HepG2 (cell line): ENCODE results near the gene RNASE13. TPM values are rescaled to one million over a fixed set of nuclear protein-coding genes. Genes with fewer than 3 reads are reported as not detected.

Experiments
- BHLHE40 ChIP-seq: IDR thresholded peaks from 2 replicates; pipeline ENCODE4 v1.6.1; 2011; ENCODE audit warnings: low read length, improper control_type of control experiment
- GABPA ChIP-seq, 2 experiments: IDR thresholded peaks; 2 replicates each; pipeline ENCODE4 v1.6.1; 2011 to 2016; ENCODE audit warnings: low read depth in 2 of 2, low read length in 1 of 2, missing biosample characterization in 1 of 2, missing genetic modification characterization in 1 of 2
- NFE2L1 ChIP-seq: sonication (generic); formaldehyde crosslinking; IDR thresholded peaks from 2 replicates; pipeline ENCODE4 v1.4.0; 2020; ENCODE audit warnings: missing genetic modification reagents, mild to moderate bottlenecking, borderline replicate concordance
- SOX6 ChIP-seq, 2 experiments: fragments of 450-650 bp in 1 of 2; sonication (generic) in 1 of 2; formaldehyde crosslinking in 1 of 2; IDR thresholded peaks; 2 replicates each; pipeline versions ENCODE4 v1.4.0 to v1.6.1; 2017 to 2020; ENCODE audit warnings: antibody characterized with exemption in 1 of 2, mild to moderate bottlenecking in 1 of 2, missing genetic modification reagents in 1 of 2
- SP140L ChIP-seq: sonication (generic); formaldehyde crosslinking; IDR thresholded peaks from 2 replicates; pipeline ENCODE4 v1.4.0; 2020; ENCODE audit warnings: missing genetic modification reagents, borderline replicate concordance
- SRSF1 ChIP-seq: fragments of 200-400 bp; formaldehyde crosslinking; optimal IDR thresholded peaks from 2 replicates; pipeline ENCODE3; 2017; ENCODE audit warnings: mild to moderate bottlenecking, low read depth, low read length, moderate library complexity
- ZFP36 ChIP-seq: fragments of 150-350 bp; IDR thresholded peaks from 2 replicates; pipeline ENCODE4 v1.6.1; 2018; ENCODE audit warnings: borderline replicate concordance, low read length, low read depth; ENCODE audit not compliant: partially characterized antibody
- ZNF230 ChIP-seq: sonication (generic); formaldehyde crosslinking; IDR thresholded peaks from 2 replicates; pipeline ENCODE4 v1.4.0; 2020; ENCODE audit warnings: mild to moderate bottlenecking, missing genetic modification reagents
- polyA plus RNA-seq, 8 experiments: library from polyadenylated mRNA; depleted of rRNA in 3 of 8; stranded (reverse) in 7 of 8; unstranded in 1 of 8; fragments of >200 nt; fragmentation: Illumina TruSeq in 4 of 8; extraction: Trizol in 4 of 8; gene quantifications; 2 replicates each; pipeline versions ENCODE4 v1.2.1 to v1.2.3, GENCODE V29; 2011 to 2016; ENCODE audit warnings: low read depth in 4 of 8, missing spikeins in 1 of 8, mixed read lengths in 1 of 8; ENCODE audit not compliant: insufficient read depth in 1 of 8
- total RNA-seq, 5 experiments: library from RNA; depleted of rRNA; stranded (reverse); fragments of >200 nt; fragmentation: Illumina TruSeq; extraction: Trizol; gene quantifications; 2 replicates each; pipeline ENCODE4 v1.2.3, GENCODE V29; 2016; ENCODE audit warnings: low read depth in 1 of 5
- TF ChIP-seq, protein P1 (sequence below): sonication (generic); formaldehyde crosslinking; IDR thresholded peaks from 2 replicates; pipeline ENCODE4 v1.4.0; 2020; ENCODE audit warnings: mild to moderate bottlenecking, missing genetic modification reagents, borderline replicate concordance
- TF ChIP-seq, protein P2 (sequence below): sonication (generic); formaldehyde crosslinking; IDR thresholded peaks from 2 replicates; pipeline ENCODE4 v1.8.1; 2023; ENCODE audit warnings: mild to moderate bottlenecking, missing genetic modification reagents
- TF ChIP-seq, protein P3 (sequence below): sonication (generic); formaldehyde crosslinking; IDR thresholded peaks from 2 replicates; pipeline ENCODE4 v1.8.0; 2022; ENCODE audit warnings: mild to moderate bottlenecking, missing genetic modification reagents
- TF ChIP-seq, protein P4 (sequence below): sonication (generic); formaldehyde crosslinking; IDR thresholded peaks from 2 replicates; pipeline ENCODE4 v1.4.0; 2020; ENCODE audit warnings: mild to moderate bottlenecking, missing genetic modification reagents
- TF ChIP-seq, protein P5 (sequence below): sonication (generic); formaldehyde crosslinking; IDR thresholded peaks from 2 replicates; pipeline ENCODE4 v1.4.0; 2020; ENCODE audit warnings: missing genetic modification reagents
- TF ChIP-seq, protein P6 (sequence below): sonication (generic); formaldehyde crosslinking; IDR thresholded peaks from 2 replicates; pipeline ENCODE4 v1.4.0; 2020; ENCODE audit warnings: mild to moderate bottlenecking, missing genetic modification reagents

Gene RNASE13
- total and polyA plus RNA-seq, 2 of the 13 experiments (the other 11 are each of a cell fraction or from before 2014, with no cell fraction given) = 1.0 TPM; not detected in 1

DNA sequence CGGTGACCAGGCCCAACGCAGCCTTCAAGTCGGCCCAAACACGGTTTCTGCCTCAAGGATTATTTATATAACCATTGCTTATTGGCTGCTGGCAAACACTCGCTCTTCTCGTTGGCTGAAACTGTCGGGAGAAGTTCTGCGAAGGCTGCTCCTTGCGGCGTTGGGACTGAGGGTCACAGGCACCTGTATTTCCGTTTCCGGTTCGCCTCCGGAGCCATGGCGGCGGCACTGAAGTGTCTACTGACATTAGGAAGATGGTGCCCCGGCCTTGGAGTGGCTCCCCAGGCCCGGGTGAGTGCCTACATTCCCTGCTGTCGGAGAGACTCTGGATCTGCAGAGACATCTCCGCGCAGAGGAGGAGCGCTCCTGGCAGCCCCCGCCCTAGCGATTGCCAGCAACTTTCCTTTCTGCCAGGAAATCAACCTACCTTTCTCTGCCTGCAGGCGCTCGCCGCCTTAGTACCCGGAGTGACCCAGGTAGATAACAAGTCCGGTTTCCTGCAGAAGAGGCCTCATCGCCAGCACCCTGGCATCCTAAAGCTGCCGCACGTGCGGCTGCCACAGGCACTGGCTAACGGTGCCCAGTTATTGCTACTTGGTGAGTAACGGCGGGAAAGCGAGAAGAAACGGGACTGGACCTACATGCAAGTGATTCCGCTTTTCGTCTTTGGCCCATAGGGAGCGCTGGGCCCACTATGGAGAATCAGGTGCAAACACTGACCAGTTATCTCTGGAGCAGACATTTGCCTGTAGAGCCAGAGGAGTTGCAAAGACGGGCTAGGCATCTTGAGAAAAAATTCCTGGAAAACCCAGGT is 44.6 kb downstream of the RNASE13 start, which contains the start of gene METTL17 (continued):
- TF ChIP-seq, protein P1, sequence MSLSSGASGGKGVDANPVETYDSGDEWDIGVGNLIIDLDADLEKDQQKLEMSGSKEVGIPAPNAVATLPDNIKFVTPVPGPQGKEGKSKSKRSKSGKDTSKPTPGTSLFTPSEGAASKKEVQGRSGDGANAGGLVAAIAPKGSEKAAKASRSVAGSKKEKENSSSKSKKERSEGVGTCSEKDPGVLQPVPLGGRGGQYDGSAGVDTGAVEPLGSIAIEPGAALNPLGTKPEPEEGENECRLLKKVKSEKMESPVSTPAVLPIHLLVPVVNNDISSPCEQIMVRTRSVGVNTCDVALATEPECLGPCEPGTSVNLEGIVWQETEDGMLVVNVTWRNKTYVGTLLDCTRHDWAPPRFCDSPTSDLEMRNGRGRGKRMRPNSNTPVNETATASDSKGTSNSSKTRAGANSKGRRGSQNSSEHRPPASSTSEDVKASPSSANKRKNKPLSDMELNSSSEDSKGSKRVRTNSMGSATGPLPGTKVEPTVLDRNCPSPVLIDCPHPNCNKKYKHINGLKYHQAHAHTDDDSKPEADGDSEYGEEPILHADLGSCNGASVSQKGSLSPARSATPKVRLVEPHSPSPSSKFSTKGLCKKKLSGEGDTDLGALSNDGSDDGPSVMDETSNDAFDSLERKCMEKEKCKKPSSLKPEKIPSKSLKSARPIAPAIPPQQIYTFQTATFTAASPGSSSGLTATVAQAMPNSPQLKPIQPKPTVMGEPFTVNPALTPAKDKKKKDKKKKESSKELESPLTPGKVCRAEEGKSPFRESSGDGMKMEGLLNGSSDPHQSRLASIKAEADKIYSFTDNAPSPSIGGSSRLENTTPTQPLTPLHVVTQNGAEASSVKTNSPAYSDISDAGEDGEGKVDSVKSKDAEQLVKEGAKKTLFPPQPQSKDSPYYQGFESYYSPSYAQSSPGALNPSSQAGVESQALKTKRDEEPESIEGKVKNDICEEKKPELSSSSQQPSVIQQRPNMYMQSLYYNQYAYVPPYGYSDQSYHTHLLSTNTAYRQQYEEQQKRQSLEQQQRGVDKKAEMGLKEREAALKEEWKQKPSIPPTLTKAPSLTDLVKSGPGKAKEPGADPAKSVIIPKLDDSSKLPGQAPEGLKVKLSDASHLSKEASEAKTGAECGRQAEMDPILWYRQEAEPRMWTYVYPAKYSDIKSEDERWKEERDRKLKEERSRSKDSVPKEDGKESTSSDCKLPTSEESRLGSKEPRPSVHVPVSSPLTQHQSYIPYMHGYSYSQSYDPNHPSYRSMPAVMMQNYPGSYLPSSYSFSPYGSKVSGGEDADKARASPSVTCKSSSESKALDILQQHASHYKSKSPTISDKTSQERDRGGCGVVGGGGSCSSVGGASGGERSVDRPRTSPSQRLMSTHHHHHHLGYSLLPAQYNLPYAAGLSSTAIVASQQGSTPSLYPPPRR (CRISPR knock-in tag) = 0 out of 2 replicates have a peak, but pooled peaks have one; percentile 32
- TF ChIP-seq, protein P2, sequence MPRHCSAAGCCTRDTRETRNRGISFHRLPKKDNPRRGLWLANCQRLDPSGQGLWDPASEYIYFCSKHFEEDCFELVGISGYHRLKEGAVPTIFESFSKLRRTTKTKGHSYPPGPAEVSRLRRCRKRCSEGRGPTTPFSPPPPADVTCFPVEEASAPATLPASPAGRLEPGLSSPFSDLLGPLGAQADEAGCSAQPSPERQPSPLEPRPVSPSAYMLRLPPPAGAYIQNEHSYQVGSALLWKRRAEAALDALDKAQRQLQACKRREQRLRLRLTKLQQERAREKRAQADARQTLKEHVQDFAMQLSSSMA (CRISPR knock-in tag) = peak; percentile 81; the same call in 1 of the 2 replicates
- no peak for TF ChIP-seq ZFP36
- TF ChIP-seq, protein P3, sequence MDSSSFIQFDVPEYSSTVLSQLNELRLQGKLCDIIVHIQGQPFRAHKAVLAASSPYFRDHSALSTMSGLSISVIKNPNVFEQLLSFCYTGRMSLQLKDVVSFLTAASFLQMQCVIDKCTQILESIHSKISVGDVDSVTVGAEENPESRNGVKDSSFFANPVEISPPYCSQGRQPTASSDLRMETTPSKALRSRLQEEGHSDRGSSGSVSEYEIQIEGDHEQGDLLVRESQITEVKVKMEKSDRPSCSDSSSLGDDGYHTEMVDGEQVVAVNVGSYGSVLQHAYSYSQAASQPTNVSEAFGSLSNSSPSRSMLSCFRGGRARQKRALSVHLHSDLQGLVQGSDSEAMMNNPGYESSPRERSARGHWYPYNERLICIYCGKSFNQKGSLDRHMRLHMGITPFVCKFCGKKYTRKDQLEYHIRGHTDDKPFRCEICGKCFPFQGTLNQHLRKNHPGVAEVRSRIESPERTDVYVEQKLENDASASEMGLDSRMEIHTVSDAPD (CRISPR knock-in tag) = peak; percentile 70; the same call in 1 of the 2 replicates
- TF ChIP-seq, protein P4, sequence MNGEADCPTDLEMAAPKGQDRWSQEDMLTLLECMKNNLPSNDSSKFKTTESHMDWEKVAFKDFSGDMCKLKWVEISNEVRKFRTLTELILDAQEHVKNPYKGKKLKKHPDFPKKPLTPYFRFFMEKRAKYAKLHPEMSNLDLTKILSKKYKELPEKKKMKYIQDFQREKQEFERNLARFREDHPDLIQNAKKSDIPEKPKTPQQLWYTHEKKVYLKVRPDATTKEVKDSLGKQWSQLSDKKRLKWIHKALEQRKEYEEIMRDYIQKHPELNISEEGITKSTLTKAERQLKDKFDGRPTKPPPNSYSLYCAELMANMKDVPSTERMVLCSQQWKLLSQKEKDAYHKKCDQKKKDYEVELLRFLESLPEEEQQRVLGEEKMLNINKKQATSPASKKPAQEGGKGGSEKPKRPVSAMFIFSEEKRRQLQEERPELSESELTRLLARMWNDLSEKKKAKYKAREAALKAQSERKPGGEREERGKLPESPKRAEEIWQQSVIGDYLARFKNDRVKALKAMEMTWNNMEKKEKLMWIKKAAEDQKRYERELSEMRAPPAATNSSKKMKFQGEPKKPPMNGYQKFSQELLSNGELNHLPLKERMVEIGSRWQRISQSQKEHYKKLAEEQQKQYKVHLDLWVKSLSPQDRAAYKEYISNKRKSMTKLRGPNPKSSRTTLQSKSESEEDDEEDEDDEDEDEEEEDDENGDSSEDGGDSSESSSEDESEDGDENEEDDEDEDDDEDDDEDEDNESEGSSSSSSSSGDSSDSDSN (CRISPR knock-in tag) = peak; percentile 70
- TF ChIP-seq BHLHE40 = peak; percentile 44; the same call in 1 of the 2 replicates
- TF ChIP-seq NFE2L1 = no peak; the same call in 1 of the 2 replicates
- peak; percentile 24; the same call in 1 of the 2 replicates for TF ChIP-seq SP140L (CRISPR knock-in tag)
- TF ChIP-seq, protein P5, sequence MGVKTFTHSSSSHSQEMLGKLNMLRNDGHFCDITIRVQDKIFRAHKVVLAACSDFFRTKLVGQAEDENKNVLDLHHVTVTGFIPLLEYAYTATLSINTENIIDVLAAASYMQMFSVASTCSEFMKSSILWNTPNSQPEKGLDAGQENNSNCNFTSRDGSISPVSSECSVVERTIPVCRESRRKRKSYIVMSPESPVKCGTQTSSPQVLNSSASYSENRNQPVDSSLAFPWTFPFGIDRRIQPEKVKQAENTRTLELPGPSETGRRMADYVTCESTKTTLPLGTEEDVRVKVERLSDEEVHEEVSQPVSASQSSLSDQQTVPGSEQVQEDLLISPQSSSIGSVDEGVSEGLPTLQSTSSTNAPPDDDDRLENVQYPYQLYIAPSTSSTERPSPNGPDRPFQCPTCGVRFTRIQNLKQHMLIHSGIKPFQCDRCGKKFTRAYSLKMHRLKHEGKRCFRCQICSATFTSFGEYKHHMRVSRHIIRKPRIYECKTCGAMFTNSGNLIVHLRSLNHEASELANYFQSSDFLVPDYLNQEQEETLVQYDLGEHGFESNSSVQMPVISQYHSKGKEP (CRISPR knock-in tag) = no peak
- no peak for TF ChIP-seq SOX6 (IDR thresholded peaks at IDR 0.05)
- peak; percentile 40; the same call in 1 of the 2 replicates for TF ChIP-seq SOX6 (CRISPR knock-in tag; IDR thresholded peaks at IDR 0.05)
- peak; percentile 83 for TF ChIP-seq SRSF1
- TF ChIP-seq, protein P6, sequence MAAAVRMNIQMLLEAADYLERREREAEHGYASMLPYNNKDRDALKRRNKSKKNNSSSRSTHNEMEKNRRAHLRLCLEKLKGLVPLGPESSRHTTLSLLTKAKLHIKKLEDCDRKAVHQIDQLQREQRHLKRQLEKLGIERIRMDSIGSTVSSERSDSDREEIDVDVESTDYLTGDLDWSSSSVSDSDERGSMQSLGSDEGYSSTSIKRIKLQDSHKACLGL (CRISPR knock-in tag) = peak; percentile 57; the same call in 1 of the 2 replicates
- peak; percentile 97 for TF ChIP-seq GABPA (IDR thresholded peaks at IDR 0.05; ENCODE audit: low read depth, low read length)
- peak; percentile 96 for TF ChIP-seq GABPA (CRISPR knock-in tag; IDR thresholded peaks at IDR 0.05; ENCODE audit: low read depth)
- peak; percentile 61; the same call in 1 of the 2 replicates for TF ChIP-seq ZNF230 (CRISPR knock-in tag)
